Smooth muscle cell (in vitro differentiated cells): ENCODE data around the gene ZNF439. TPM values are rescaled to one million over a fixed set of nuclear protein-coding genes. Genes with fewer than 3 reads are reported as not detected.
"Not testable (repeated sequence)": the region's sequence is repeated elsewhere in the genome, so short reads cannot be mapped to it uniquely, and the experiment has no call there.

Source experiments
- DNase-seq: peaks from one replicate; lab custom pipeline; 2025; ENCODE audit not compliant: unreplicated experiment; lab: John Stamatoyannopoulos, UW
- H2AFZ ChIP-seq: fragments of 200-600 bp; sonication (generic); 2 replicates; pipeline ENCODE4 v1.6.0; 2016; ENCODE audit warnings: antibody characterized with exemption, low read depth, mild to moderate bottlenecking
- H3F3A ChIP-seq: fragments of 200-600 bp; sonication (generic); 2 replicates; pipeline ENCODE4 v1.6.0; 2017; ENCODE audit warnings: antibody characterized with exemption, low read depth
- H3K27ac ChIP-seq: fragments of 200-600 bp; sonication (generic); 2 replicates; pipeline ENCODE4 v1.5.1; 2016; ENCODE audit warnings: low read depth, mild to moderate bottlenecking
- H3K27me3 ChIP-seq: fragments of 200-600 bp; sonication (generic); 2 replicates; pipeline ENCODE4 v1.6.1; 2016; ENCODE audit warnings: low read depth, mild to moderate bottlenecking
- H3K36me3 ChIP-seq: fragments of 200-600 bp; sonication (generic); 2 replicates; pipeline ENCODE4 v1.5.1; 2016; ENCODE audit warnings: low read depth
- H3K4me1 ChIP-seq: fragments of 200-600 bp; sonication (generic); 2 replicates; pipeline ENCODE4 v1.5.1; 2016; ENCODE audit warnings: low read depth
- H3K4me2 ChIP-seq: fragments of 200-600 bp; sonication (generic); 2 replicates; pipeline ENCODE4 v1.6.0; 2016; ENCODE audit warnings: mild to moderate bottlenecking
- H3K4me3 ChIP-seq: fragments of 200-600 bp; sonication (generic); 2 replicates; pipeline ENCODE4 v1.5.1; 2016; ENCODE audit warnings: mild to moderate bottlenecking
- H3K79me2 ChIP-seq: fragments of 200-600 bp; sonication (generic); 2 replicates; pipeline ENCODE4 v1.6.0; 2016; ENCODE audit warnings: low read depth, mild to moderate bottlenecking
- H3K9ac ChIP-seq: fragments of 200-600 bp; sonication (generic); 2 replicates; pipeline ENCODE4 v1.6.0; 2016; ENCODE audit warnings: low read depth
- H3K9me3 ChIP-seq: fragments of 200-600 bp; sonication (generic); replicated peaks from 2 replicates; pipeline ENCODE4 v1.5.1; 2016; ENCODE audit warnings: low read depth
- H4K20me1 ChIP-seq: fragments of 200-600 bp; sonication (generic); 2 replicates; pipeline ENCODE4 v1.6.0; 2016; ENCODE audit warnings: low read depth
- WGBS: methylation state at CpG from one replicate; pipeline ENCODE4 v1.1.7; 2016; ENCODE audit warnings: low lambda C conversion rate; 5-methylcytosine and 5-hydroxymethylcytosine counted together
- polyA plus RNA-seq: library from polyadenylated mRNA; unstranded; fragments of >200 nt; fragmentation: Nextera tagmentation; extraction: Ambion mirVana; gene quantifications from 2 replicates; pipeline ENCODE4 v1.2.1, GENCODE V29; 2016
- total RNA-seq: library from RNA; depleted of rRNA; stranded (reverse); fragments of >200 nt; gene quantifications from 2 replicates; pipeline ENCODE4 v1.2.3, GENCODE V29; 2014
- TF ChIP-seq, protein P1 (sequence below): fragments of 200-600 bp; sonication (generic); IDR thresholded peaks from 2 replicates; pipeline ENCODE4 v1.5.1; 2017; ENCODE audit warnings: borderline replicate concordance, mild to moderate bottlenecking, antibody characterized with exemption; ENCODE audit not compliant: insufficient read depth, poor library complexity, severe bottlenecking

The ZNF439 gene
- total and polyA plus RNA-seq, 2 experiments from 2014 or later, result 1.4 to 1.9 TPM

DNA sequence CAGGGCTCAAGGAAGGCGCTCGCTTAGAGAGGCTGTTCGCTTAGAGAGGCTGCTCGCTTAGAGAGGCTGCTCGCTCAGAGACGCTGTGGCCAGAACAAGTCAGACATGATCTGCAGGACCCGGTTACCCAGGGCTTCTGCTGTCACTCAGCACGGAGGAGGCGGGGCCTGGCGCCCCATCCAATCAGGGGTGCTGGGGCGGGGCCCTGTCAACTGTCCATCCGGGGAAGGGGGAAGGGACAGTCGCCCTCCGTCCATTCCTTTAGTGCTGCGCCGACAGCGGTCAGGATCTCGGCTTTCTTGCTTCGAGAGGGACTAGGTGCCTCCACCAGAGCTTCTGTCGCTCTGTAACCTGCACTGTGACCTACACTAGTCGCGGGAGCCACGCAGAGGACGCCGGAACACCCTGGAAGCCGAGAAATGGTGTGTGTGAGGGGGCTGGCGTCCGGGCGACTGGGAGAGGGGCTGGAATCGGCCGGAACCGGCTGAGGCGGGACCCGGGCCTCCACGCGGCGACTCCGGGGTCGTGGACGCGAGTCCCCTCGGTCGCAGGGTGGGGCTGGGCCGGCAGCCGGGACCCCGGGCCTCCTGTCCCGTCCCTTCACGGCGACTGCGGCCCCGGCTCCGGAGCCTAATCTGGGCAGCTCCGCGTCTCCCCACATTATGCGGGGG, 34.4 kb upstream of the ZNF439 start, which contains the start of gene ZNF440:
Gene ZNF440, plus strand, starts transcription at position 245 of the 671 bp plus-strand sequence. Its CDS starts 175 bp downstream, at position 420.
- Histone ChIP-seq H3K4me2 (peak within 1 kb of the TSS; percentile 93), H3F3A (peaks cover 2% of the 10 kb centered on the region)
- 1% methylated on average over 47 of the region's 55 CpGs for WGBS

DNA sequence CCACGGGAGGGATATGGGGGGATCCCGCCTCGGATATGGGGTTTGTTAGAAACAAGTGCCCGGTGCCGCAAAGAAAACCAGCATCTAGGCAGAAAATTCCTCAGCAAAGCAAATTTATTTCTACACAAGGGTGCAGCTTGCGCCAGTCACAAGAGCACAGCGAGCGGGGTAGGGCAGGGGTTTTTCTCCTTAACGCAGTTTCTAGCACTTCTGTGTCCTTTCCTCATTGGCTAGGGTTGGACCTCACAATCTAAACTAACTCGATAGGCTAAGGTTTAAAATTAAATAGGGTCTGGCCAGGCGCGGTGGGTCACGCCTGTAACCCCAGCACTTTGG, 33.9 kb upstream of the ZNF439 start:
- H3K9ac ChIP-seq, result peak overlapping the region; percentile 72
- no peaks in the 10 kb centered on the region for H3K36me3 ChIP-seq
- H4K20me1 ChIP-seq, result no peaks in the 10 kb centered on the region
- peak overlapping the region; percentile 89 for H2AFZ ChIP-seq
- no peaks in the 10 kb centered on the region for H3K27me3 ChIP-seq
- WGBS, result 36% methylated on average over 10 of the region's 13 CpGs
- TF ChIP-seq, protein P1, sequence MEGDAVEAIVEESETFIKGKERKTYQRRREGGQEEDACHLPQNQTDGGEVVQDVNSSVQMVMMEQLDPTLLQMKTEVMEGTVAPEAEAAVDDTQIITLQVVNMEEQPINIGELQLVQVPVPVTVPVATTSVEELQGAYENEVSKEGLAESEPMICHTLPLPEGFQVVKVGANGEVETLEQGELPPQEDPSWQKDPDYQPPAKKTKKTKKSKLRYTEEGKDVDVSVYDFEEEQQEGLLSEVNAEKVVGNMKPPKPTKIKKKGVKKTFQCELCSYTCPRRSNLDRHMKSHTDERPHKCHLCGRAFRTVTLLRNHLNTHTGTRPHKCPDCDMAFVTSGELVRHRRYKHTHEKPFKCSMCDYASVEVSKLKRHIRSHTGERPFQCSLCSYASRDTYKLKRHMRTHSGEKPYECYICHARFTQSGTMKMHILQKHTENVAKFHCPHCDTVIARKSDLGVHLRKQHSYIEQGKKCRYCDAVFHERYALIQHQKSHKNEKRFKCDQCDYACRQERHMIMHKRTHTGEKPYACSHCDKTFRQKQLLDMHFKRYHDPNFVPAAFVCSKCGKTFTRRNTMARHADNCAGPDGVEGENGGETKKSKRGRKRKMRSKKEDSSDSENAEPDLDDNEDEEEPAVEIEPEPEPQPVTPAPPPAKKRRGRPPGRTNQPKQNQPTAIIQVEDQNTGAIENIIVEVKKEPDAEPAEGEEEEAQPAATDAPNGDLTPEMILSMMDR, result no peak
- H3K79me2 ChIP-seq, result peaks cover 35% of the 10 kb centered on the region
- peak overlapping the region; percentile 68 for H3K27ac ChIP-seq
- H3K4me2 ChIP-seq, result peak overlapping the region; percentile 93
- DNase-seq, result no peak
- peak overlapping the region; percentile 66 for H3K4me3 ChIP-seq
- peaks cover 2% of the 10 kb centered on the region for H3F3A ChIP-seq
- no peaks in the 10 kb centered on the region for H3K9me3 ChIP-seq
- peaks cover 4% of the 10 kb centered on the region for H3K4me1 ChIP-seq

More for the DNA sequence above, 34.4 kb upstream of the ZNF439 start, which contains the start of gene ZNF440:
- Histone ChIP-seq H3K4me3 (peak within 1 kb of the TSS; percentile 66), H3K9ac (peak within 1 kb of the TSS; percentile 72), H3K79me2 (peaks cover 34% of the 10 kb centered on the region), H3K36me3 (no peaks in the 10 kb centered on the region), H3K9me3 (no peaks in the 10 kb centered on the region), H2AFZ (peak within 1 kb of the TSS; percentile 89), H4K20me1 (no peaks in the 10 kb centered on the region), H3K27me3 (no peaks in the 10 kb centered on the region), H3K27ac (peak within 1 kb of the TSS; percentile 68), H3K4me1 (peaks cover 4% of the 10 kb centered on the region)
- peak; percentile 80 for DNase-seq
- TF ChIP-seq, protein P1, result no peak

DNA sequence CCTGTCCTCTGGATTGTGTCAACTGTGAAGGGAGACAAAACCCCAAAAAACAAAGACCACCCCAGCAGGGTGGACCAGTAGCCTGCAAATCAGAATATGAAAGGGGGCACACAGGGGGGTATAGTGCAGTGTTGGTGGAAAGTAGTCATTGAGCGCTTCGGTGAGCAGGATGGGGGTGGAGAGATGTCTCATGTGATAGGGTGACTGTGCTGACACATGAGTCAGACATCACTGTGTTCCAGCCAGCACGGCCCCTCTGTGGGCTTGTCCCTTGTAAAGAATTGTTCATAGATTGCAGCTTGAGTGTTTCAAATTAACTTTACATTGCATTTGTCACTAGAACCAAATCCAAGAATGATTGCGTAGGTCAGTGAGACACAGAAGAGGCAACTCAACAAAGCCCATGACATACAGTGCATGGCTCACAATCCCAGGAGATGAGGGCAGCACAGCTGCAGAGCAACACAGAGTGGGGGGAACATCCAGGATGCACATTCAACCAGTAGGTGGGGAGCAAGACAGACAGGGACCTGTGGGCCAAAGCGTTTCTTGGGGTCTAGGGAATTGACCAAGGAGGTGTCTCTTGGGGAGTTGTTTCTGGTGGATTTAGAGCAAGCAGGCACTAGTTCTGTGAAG, 26.9 kb upstream of the ZNF439 start:
- Histone ChIP-seq H3K4me2 (no peak overlapping the region), H3K79me2 (peaks cover 31% of the 10 kb centered on the region), H3K27me3 (no peaks in the 10 kb centered on the region), H3K36me3 (no peaks in the 10 kb centered on the region), H3K4me3 (no peak overlapping the region), H4K20me1 (no peaks in the 10 kb centered on the region), H2AFZ (no peak overlapping the region), H3K27ac (no peak overlapping the region), H3F3A (no peaks in the 10 kb centered on the region), H3K9me3 (peaks cover 3% of the 10 kb centered on the region), H3K9ac (no peak overlapping the region), H3K4me1 (no peaks in the 10 kb centered on the region)
- WGBS, result 68% methylated on average over 5 of the region's 5 CpGs
- TF ChIP-seq, protein P1, result no peak
- DNase-seq, result no peak

DNA sequence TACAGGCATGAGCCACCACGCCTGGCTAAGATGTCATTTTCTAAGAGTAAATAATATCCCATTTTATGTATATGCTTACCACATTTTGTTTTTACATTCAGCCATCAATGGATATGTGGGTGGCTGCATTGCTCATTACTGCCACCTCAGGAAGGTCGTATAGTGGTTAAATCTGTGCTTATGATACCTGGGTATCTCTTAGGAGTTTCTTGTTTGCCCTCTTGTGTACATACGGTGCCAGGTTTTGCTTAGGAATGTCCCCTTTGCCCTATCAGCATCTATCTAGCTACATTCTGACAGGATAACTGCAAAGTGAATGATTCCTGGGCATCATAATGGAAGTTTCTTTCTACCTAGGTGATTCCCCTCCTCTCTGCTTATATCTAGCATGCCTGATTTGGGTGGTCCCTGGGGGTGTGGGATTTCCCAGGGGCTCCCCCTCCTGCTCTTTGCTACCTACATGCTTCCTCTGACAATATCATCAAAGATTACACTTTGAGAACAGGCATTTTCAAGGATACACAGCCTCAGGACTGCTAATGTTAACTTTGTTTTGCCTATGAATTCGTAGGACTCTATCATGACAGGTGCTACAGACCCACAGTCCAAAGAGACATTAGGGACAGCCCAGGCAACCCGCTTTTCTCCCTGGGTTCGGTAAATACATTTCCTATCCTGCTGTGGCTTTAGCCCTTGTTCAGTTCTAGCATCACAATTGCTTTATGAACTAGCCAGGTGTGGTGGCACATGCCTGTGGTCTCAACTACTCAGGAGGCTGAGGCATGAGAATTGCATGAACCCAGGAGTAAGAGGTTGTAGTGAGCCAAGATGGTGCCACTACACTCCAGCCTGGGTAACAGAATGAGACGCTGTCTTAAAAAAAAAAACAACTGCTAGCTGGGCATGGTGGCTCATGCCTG, 19.3 kb upstream of the ZNF439 start:
- peaks cover 11% of the 10 kb centered on the region for H3K79me2 ChIP-seq
- WGBS, result 98% methylated on average over 7 of the region's 7 CpGs
- not testable (repeated sequence) for H4K20me1 ChIP-seq, H3K4me2 ChIP-seq, H3K27me3 ChIP-seq, H3K27ac ChIP-seq, H3F3A ChIP-seq, H3K4me3 ChIP-seq, H2AFZ ChIP-seq, DNase-seq, H3K4me1 ChIP-seq, H3K9ac ChIP-seq
- H3K9me3 ChIP-seq, result peaks cover 47% of the 10 kb centered on the region
- peaks cover 46% of the 10 kb centered on the region for H3K36me3 ChIP-seq
